SKM-1 treated with dmso at 0.1 percent for 144 hours (cell line): ENCODE data around the gene UBL3.
A peak's percentile ranks its signal among the peaks of the same experiment; 100 is the strongest.

Experiments used
- DNase-seq: peaks from one replicate; lab custom pipeline; 2025; ENCODE audit not compliant: unreplicated experiment; lab: John Stamatoyannopoulos, UW

The UBL3 gene

DNA sequence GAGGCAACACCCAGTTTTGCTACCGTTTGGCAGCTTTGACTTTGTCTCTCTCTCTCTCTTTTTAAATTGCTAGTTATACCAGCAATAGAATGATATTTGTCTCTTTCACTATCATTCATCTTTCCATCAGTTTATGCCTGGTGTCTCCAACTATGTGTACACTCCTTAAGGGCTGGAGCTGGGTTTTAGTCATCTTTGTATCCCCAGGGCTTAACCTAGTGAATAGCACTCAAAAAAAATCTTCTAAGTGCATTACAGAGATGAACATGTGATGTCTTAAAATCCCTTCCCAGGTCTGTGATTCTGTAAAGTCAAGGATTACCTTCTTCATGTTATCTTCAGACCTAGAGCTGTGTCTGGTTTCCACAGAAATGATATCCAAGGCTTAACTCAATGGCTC lies 7.8 kb upstream of the UBL3 start:
- DNase-seq = no peak

DNA sequence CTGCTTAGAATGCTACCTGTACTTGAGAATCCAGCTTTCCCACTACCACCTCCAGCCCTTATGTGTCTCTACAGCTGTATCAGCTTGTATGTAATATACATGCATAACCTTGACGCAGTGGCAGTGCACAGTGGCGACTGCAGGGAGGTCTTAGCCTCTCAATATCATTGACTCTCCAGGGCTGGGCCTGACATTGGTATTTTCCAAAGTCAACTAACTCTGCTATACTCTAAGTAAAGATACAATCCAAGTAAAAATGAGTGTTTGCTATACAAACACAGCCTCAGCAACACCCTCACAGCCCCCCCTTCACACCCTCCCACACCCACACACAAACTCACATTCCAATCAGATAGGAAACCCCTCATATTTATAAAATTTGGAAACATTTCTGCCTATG lies 6.7 kb upstream of the UBL3 start:
- DNase-seq = no peak

DNA sequence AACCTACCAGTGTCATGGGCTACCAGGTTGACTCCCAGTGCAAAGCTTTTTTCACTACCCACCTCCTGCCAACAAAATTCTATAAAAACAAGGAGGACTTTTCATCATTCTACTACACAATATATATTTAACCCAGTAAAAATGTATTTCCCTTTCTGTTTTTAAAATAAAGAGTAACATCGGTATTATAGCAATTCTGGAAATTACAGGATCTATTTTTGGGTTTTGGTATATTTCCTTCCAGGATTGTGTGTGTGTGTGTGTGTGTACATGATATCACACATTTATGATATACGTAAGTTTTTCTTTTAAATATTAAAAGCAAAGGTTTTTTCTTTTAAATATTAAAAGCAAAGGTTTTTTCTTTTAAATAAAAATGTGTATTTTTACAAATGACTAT lies 6.0 kb upstream of the UBL3 start:
- no peak for DNase-seq

DNA sequence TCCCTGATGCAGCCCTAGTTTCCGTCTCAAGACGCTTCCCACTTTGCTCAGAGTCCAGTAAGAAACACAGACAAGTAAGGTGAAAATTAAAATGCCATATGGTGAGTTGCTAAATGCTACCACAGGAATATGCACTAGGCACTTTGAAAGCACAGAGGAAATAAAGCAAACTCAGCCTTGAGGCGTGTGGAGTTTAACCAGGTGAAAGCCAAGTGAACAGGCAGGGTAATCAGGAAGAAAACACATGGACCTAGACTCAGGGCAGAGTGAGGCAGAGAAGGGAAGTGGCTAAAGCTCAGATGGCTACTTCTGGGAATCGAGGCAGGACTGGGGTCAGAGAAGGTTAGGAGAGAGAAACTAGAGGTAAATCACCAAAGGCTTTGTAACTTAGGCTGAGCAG lies 5.4 kb upstream of the UBL3 start:
- DNase-seq = no peak

DNA sequence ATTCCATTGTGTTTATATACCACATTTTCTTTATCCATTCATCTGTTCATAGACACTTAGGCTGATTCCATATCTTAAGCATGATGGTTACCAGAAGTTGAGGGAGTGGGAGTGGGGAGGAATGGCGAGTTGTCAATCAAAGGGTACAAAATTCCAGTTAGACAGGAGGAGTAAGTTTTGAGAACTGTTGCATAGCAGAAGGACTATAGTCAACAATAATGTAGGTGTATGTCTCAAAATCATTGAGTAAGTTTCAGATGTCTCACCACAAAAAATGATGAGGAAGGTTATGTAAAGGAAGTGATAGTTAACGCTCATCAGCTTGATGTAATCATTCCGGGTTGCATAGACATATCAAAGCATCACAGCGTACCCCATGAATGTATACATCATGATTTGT lies 4.6 kb upstream of the UBL3 start:
- DNase-seq = no peak

DNA sequence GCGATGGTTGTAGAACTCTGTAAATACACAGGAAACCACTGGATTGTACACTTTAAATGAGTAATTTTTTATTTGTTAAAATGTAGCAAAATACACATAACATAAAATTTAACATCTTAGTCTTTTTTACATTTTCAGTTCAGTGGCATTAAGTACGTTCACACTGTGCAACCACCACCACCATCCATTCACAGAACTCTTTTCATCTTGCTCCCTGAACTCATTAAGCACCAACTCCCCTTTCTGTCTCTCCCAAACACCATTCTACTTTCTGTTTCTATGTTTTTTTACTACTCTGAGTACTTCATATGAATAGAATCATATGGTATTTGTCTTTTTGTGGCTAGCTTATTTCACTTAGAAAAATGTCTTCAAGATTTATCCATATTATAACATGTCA lies 2.7 kb upstream of the UBL3 start:
- DNase-seq = no peak

DNA sequence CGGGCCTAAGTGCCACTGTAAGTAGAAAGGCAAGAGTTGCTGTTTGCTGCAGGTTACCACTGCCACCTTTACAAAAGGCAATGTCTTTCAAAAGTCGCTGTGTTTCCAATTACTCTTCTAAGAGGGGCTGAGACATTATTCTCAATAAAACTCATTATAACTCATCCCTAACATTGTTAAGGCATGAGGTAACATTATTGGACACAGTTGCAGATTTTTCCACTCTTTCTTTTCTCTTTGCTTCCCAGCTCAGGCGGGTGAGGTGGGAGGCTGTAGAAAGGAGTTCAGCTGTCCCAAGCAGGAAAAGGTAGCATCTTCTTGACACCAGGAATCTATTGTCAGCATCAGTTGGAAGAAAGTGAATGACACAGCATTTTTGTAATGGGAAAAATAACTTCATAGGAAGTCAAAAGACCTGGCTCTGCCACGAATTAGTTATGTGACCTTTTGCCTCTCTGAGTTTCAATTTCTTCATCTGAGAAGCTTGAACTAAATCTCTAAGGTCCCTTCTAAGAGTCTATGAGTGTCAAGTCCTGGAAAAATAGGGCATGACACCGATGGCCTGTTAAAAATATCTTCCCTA lies 2.1 kb upstream of the UBL3 start:
- no peak for DNase-seq

DNA sequence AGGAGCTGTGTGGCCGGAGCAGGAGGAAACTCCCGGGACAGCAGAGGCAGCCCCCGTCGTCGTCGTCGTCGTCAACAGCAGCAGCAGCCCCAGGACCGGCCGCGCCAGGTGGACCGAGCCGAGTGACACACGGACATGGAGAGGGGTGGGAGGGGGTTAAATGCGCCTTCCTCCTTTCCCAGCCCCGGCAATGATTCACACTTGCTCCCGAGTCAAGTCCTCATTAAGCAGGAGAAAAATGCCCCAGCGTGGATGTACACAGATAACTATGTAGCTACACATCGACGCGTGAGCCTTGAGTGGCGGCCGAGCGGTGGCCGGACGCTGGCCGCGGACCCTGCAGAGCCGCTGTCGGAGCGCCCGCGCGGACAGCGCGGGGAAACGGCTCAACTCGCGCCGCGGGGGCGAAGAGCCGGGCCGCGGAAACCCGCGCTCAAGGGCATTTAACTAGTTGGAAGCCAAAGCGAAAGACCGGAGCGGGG lies 645 bp downstream of the UBL3 start:
- no peak for DNase-seq

DNA sequence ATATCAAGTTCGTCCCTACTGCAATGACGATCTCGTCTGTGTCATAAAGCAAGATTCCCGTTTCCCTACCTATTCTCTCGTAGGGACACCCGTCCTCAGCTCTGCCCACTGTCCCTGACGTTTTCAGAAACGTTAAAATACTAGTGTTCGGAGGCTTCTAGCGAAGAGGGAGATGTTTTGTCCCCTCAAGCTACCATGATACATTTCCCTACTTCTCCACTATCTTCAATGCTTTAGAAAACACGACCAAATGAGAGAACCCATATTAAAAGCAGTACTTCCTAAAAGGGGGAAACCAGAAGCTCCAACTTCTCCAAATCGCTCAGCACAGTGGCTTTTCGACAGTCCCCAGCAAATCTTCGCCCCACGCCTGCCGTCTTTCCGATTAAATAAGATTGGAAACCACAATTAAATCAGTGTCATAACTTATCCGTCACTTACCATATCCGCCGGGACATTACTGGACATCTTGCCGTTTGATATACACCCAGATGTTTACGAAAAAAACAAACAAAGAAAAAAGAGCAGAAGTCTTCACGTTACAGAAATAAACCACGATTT lies 1.3 kb downstream of the UBL3 start:
- DNase-seq = peak; percentile 70

DNA sequence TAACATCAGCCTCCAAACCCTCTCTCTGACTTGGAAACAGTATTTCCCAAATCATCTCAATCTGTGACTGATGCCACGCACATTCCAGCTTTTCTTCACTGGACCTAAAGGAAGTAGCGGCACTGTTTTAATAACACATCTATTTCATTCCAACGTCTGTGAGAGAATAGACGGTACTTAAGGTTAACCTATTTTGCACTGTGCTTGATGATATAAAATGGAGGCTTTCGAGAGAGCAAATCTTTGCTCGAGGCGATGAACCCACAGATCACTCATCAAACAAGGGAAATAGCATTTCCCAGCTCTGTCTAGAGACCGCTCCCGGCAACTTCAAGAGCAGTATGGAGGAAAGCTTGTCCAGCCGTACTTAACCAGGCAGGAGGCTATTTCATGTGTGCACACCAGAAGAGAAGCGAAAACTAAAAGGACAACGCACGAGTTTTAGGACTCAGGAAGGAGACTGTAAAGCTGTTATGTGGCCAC lies 2.9 kb downstream of the UBL3 start:
- DNase-seq = no peak

DNA sequence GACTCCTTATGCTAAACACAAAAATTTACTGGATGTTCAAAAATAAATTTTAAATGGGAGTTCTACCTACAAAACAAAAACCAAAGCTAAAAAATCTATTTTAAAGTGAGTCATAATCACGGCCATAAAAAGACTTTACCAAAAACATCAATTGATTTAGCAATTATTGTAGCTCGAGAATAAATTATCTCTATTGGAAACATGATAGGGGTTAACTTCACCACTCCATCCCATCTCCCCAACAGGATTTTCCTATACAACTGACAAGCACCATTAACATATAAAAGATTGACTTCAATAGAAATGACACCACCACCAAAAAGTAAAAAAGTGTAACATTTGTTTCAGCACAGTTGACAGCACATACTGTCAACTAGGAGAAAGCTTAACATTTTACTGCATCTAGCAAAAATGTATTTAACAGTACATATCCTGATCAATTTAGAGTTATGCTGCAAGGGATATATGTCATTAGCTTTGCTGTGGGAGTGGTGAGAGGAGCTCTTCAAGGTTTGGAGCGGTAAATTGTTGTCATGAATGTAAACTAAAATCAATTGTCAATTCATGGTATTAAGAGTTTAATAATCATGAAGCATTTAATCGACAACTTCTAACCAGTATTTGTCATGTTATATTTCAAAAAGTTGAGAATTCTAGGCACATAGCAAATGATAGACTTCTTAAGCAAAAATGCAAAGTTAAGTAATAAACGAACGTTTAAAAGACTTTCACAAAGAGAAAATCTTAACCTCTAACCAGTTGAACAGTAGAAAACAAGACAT lies 3.8 kb downstream of the UBL3 start:
- DNase-seq = no peak

DNA sequence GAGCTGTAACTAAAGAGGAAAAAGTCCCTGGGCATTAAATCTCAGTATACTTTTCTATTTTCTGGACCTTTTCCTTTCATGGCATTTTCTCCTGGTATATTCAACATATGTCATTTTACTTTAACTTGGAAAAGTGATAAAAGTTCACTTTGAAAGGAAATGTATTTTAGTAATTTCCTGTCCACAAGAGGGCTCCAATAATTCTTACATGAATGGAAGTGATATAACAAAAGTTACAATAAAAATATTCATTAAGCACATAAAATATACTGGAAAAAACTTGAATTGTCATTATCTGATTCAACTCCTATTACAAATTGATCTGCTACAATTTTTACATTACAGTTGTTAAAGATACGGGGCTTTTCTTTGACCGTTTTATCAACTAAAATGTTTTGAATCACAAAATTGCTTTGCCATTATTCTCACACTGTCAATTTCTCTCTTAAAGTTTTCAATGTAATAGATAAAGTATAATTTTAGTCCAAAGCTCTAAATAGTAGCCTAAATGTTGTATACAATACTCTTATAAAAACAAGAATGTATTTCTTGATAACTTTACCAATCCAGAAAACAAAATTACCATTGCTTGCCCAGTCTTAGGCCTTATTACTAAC lies 4.9 kb downstream of the UBL3 start:
- DNase-seq = no peak

DNA sequence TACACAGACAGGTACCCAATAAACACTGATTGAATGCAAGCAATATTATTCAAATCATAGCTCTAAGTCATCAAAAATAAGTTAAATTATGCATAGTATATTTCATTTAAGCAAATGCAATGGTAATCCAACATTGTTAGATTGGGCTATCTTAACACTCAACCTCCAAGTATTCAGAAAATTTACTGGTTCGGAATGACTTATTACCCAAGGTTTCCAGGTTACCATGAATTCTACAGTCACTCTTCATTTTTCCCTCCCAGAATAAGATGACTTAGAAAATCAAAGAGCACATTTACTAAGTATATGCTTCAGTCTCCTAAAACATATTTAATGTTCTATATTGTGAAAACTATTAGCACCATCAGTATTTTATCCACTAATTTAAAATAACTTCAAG lies 6.0 kb downstream of the UBL3 start:
- no peak for DNase-seq

DNA sequence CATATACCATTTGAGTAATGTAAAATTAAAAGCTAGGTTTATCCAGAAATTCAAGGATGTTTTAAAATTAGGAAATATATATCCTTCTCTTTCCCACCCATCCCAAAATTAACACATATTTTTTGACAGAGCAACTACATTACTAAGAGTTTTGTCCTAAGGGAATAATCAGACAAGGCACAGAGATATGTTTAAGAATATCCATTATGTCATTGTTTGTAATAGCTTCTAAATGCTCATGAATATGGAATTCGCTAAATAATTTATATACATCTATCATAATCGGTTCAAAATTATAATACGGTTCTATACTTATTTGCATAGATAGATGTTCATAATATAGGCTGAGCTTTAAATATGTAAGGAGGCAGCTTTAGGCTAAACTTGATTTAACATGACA lies 9.8 kb downstream of the UBL3 start:
- DNase-seq = no peak

DNA sequence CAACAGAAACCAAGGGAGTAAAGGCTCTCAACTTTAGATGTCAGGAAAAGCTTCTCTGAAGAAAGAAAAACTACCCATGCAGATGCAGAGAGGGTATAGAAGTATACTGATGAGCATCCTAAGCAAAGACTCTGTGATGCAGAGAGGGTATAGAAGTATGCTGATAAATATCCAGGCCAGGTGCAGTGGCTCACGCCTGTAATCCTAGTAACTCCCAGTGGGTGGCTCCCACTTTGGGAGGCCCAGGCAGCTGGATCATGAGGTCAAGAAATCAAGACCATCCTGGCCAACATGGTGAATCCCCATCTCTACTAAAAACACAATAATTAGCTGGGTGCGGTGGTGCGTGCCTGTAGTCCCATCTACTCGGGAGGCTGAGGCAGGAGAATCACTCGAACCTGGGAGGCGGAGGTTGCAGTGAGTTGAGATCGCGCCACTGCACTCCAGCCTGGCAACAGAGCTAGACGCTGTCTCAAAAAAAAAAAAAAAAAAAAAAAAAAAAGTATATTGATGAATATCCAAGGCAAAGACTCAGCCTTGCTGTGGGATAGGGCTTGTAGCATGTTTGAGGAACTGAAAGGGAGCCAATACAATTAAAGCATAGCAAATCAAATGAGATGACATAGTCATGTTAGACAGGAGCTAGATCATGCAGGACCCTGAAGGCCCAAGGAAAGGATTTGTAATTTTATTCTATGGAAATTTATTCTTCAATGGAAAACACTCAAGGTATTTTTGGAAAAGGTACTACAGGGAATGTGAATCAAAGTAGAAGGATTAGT lies 14.9 kb downstream of the UBL3 start:
- no peak for DNase-seq

DNA sequence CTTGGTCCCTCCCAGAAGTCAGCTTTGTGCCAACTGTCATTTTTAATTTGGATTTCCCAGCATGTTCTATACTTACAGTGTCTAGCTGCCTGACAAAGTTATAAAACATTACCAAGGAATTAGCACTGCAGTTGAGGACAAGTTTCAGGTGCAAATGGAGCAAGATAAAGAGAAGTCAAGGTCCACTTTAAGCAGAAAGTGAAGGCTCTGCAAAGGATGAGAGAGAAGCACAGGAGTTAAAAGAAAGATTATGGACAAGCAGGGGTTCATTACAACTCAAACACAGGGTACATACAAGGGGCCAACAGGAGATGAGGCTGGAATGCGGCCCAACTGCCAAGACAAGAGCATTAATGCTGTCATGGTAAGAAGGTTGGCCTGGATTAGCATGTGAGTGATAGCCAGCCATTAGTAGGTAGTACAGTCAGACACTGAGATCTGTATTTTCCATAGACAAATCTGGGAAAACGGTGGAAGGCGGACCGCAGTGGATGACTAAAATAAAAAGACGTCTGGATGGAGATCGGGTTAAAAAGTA lies 17.6 kb downstream of the UBL3 start:
- no peak for DNase-seq

DNA sequence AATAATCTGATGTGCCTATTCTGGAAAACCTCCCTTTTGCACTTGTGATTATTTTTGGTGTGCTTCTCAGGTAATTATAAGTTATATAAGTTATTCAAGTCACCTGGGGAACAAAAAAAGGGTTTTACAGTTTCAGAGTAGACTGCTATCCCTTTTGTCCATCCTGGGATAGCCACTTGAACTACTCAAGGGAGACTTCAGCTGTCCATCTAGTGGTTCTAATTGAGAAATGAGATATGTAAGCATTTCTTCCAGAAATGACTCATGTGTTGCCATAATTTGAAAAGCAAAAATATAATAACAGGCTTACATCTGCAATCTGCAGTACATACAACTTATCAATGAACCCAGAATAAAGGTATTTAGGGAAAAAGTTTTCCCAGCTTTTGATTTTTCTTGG lies 20.4 kb downstream of the UBL3 start:
- no peak for DNase-seq

DNA sequence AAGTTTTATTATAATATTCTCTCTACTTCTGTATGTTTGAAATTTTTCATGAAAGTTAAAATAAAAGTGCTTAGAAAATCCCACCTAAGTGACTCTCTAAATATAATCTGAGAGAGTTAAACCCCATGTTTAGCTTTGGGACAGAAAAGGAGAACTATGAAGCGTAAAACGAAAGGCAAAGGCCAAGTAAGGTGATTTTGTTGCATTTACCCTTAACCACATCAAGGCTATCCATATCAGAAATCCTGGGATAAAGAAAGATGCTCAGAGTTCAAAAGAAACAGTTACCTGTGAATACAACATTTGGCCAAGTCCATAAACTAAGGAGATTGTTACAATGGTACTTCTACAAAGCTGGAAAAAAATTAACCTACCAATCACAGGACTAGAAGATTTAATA lies 31.3 kb downstream of the UBL3 start:
- no peak for DNase-seq

DNA sequence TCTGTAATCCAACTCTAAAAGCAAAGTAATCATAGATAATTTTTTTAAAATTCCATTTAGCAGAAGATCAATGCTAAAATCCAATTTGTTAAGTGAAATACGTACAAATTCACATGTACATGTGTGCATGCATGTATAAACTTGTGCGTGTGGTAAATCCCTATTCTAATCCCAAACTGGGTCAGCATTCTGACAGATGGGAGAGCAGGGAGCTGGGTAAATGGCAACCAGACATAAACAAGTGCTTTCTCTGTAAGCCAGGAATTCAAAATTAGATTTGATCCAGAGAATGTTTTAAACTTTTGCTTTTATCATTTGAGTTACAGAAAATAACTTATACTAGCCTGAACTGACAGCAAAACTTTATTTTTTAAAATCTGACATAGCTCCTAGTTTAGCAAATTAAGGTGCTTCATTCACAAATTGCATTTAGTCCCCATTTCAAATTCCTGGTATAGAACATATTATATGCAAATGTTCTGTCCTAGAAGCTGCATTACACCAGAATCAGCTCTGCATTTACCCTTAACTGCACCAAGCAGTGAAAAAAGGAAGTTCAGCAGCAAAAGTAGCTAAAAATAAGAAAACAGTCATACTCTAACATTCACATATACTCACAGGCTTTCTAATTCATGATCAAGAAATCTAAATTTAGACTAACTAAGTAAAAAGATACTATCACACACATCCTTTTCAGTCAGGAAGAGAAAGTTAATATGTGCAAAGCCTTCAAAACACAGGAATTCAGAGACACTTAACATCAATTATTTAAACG lies 32.6 kb downstream of the UBL3 start:
- DNase-seq = peak; percentile 77

DNA sequence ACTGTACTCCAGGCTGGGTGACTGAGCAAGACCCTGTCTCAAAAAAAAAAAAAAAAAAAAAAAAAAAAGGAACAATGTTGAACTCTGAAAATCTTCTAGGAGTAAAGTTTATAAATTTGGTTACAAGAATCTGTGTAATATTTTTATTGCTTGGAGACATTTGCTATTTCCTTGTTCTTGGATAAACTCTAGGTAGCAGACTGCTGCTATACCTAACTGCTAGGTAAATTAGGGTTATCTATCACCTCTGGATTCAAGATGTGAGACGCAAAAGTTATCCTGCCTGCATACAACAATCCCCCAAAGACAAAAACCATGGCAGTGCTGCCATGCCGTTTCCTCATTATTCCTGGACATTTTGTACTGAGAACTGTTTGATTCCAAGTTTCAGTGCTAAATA lies 33.7 kb downstream of the UBL3 start:
- DNase-seq = no peak
